PC-9 (cell line): ENCODE data around the gene HSPB7.
"Not testable (repeated sequence)": the region's sequence is repeated elsewhere in the genome, so short reads cannot be mapped to it uniquely, and the experiment has no call there.

ENCODE experiments used
- CTCF ChIP-seq: fragments of 200-600 bp; sonication (generic); conservative IDR thresholded peaks from 2 replicates; pipeline ENCODE4 v1.6.1; 2017; ENCODE audit warnings: mixed run types, antibody characterized with exemption, mild to moderate bottlenecking, moderate library complexity
- EZH2 ChIP-seq: fragments of 200-600 bp; sonication (generic); IDR thresholded peaks from 2 replicates; pipeline ENCODE4 v1.8.0; 2017; ENCODE audit warnings: antibody characterized with exemption, low read depth

GRCh38 chr1:16020878-16021277, 3.0 kb upstream of the HSPB7 start:
- not testable (repeated sequence) for TF ChIP-seq CTCF, EZH2
